ENCODE measurements around the gene AUP1. TPM values are rescaled to one million over a fixed set of nuclear protein-coding genes. Genes with fewer than 3 reads are reported as not detected.

Gene AUP1
- polyA plus RNA-seq, 3 donors: 93.2 to 113 (median 107) TPM

DNA sequence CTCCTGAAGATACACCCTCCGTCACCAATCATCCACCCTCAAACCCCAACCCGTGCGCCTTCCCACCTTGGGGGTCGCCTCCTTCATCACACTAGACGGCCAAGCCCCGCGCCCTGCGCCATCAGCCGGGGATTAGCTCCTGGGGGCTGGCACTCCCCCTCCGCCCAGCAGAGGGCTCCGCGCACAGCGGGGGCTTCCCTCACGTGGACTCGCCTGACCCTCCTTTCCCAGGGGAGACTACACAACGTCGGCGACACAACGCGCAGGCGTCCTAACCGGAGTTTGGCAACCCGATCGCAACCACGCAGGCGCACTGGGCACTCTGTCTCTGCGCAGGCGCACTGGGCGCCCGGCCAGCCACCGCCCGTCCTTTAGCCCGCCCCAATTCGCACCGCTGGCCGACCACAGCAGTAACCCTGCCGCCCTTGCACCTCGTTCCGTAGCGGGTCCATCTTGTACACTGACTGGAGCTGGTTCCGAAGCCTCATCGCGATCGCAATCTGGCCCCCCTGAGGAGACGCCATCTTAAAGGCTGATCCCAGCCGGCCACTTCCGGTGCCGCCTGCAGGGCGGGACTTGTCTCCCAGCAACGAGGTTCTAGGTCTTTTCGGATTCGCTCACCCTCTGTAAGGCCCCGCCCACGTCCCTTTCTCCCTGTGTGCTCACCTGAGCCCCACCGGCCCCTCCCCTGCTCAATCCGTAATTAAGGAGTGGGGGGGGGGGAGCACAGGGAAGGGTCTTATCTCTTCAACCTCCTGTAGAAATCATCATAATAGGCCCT, 22.2 kb downstream of the AUP1 start, which contains the start of gene PCGF1:
TSS of gene PCGF1 (minus strand) at position 551 of the 781 bp plus-strand sequence. CDS start at position 524, 27 bp downstream.
- DNase-seq (ENCODE audit: extremely low read depth in 1 of 11, low read depth in 9 of 11, low spot score in 4 of 11): peak; percentile 95 to 99 (median 99)

DNA sequence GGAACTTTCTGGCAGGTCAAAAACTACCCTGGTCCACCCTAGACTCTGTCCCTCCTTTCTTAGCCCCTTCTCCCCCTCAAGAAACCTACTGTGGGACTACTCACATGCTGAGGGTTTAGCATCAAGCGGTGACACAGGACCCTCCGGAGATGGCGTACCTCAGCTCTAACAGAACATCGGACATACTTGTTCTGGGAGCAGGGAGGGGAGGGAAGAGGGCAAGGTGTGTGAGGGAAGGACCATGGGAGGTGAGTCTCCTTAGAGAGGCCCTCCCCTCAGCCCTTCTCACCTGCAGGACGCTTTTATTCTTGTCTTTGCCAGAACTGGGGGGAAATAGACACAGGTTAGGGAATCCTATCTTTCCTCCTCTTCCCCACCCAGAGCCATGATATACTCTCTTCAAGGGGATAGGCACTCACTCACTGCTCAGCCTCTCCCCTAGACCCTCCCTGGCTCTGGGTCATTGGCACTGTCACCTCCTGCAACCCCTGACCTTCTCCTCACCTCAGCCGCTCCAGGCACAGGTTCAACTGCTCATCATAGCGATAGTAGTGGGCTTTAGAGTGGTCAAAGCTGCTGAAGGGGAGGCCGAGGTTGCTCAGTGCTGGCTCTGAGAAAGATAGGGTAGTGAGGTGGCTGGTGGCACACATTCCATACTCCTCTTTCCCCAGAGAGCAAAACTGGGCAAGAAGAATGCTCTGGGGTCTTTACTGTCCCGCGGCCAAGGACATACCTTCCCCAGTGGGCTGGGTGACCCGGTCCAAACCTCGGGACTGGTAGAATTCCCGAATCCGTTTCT, 23.9 kb downstream of the AUP1 start:
- DNase-seq (ENCODE audit: extremely low read depth in 1 of 11, low read depth in 9 of 11, low spot score in 4 of 11): no peak

DNA sequence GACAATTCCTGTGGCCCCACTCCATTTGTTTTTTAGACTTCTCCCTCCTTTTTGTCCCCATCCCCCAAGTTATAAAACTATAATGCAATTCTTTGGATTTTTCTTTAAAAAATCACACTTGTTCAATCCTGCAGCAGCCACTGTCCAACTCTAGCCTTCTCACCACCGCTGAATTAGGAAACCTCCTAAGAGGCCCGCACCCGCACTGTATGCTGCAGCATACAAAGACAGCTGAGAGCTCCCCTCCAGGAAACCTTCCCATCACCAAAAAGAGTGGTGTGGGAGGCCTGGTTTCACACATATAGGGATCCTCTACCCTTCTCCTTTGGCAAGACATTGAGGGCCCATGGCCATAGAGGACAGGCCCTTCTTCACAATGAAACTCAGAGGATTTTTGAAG, 24.9 kb downstream of the AUP1 start:
- no peak for DNase-seq (ENCODE audit: extremely low read depth in 1 of 11, low read depth in 9 of 11, low spot score in 4 of 11)

DNA sequence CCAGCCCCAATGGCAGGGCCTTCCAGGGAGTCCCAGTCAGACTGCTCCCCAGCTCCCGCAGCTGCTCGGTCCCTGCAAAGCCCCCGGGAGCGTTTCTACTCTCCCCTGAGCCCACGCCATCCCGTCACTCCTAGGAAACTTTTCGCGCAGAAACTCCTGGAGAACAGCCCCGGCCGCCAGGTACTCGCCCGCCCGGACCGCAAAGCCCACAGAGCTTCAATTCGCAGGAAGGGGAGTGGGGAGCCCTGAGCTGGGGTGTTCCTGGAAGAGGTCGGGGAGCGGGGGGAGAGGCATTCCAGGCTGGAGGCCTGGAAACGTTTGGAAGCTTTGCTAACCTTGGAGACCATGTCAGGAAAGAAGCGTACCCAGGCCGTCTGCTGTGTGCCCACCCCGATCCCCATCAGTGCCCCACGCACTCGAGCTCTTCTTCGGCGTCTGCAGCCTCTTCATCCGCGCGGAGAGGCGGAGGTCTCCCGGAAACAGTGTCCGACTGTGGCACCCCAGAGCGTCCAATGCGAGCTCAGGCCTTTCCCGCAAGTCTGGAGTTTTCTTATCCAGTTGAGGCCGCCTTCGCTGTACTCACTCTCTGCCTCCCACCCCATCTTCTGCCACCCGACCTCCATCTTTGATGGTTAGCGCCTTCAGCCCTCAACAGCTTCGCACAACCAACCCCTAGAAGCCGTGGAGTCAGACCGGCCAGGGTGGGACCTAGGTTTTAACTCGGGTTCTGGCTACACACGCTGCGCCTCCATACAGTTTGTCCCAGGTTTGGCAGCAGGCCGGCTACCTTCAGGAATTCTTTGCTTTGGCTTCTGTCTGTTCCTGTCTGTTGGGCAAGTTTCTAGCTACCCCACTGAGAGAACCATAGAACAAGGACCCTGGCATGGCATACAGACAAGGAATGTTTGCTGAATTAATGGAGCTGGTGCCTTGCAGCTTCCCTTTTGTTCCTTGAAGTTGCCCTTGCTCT, 25.7 kb downstream of the AUP1 start:
- no peak for DNase-seq (ENCODE audit: extremely low read depth in 1 of 11, low read depth in 9 of 11, low spot score in 4 of 11)

DNA sequence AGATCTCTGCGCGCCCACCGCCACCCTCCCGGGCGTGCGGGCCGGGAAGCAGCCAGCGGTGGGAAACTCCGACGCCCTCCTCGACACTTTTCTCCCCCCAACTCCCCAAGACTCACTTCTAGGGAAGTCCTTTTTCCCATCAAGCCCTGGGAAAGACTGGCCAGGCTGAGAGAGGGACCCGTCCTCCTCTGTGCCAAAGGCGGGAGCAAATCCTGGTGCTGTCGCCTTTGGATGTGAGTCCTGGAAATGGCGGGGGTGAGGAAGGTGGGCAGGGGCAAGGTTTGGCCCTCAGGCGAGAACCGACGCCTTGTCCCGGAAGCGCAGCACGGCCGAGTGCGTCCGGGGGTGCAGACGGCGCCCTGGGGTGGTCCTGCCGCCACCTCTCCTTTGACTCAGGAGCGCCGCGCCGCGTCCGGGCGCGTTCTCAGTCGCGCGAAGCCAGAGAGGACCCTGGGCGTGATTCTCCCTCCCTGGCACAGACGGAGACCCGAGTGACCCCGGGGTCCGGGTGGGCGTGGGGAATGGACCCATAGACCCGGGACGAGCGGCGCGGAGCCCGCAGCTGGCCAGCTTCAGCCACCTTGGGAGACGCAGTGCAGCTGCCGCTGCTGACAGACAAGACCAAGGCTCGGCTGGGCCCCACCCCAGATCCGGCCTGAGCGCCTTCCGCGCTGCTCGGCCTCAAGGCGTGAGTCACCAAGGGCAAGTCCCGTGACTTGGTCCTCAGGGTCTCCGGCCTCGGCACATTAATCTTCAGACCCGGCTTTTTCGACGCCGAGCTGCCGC, 26.6 kb downstream of the AUP1 start:
- peak in 2 of 11 donors; percentile 71 for DNase-seq (ENCODE audit: extremely low read depth in 1 of 11, low read depth in 9 of 11, low spot score in 4 of 11)

DNA sequence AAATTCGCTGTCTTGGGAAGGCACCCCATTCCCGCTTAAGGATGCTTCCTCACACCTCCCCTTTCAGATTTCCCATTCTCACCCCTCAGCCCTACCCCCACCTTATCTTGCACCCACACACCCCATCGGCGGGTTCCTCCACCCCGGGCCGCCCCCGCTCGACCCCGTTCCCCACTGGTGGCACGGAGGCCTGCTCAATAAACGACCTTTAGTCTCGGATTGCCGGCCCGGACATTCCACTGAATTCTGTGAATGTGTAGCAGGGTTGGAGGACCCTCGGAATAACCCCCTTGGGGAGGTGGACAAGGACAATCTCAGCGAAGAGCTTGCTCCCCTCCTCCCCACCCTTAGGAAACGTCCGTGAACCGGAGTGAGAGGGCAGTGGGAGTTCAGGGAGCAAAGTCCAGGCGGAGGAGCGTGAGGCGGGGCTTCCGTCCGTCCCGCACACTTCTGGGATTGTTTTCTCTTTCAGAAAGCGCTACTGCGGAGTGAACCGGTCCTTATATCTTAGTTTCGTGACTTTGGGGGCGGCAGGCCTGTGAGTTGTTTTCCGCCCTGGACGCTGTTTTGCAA, 27.3 kb downstream of the AUP1 start:
- no peak for DNase-seq (ENCODE audit: extremely low read depth in 1 of 11, low read depth in 9 of 11, low spot score in 4 of 11)

DNA sequence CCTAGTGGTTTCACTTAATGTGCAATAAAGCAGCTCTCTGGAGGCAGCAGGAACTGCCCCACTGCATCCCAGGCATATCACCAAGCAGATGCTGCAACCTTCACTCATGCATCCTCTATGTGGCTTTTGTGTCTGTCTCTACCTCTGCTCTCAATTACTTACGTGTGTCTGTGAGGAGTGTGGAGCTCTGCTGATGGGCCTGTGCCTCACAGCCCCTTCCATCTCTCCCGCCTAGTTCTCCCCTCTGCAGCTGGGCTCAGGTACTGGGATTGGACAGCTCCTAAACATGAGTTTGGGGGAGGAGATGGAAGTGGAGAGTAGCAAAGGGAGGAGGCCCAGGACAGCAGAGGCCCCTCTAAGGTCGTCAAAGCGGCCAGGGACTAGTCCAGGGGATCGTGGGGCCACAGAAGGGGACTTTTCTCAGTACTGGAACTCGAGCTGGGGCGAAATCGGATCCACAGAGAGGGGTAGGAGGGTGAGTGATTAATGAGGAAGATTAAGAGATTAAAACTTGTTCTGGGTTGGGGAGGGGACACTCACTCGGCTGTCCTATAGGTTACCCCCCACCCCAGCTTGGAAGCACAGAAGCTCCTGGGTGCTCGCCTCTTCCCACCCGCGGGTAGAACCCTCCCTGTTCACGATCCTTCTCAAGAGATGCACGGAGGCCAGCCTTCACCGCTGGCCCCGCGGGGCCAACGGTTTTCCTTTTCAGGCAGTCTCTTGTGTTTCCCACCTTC, 28.0 kb downstream of the AUP1 start:
- DNase-seq (ENCODE audit: extremely low read depth in 1 of 11, low read depth in 9 of 11, low spot score in 4 of 11): no peak

DNA sequence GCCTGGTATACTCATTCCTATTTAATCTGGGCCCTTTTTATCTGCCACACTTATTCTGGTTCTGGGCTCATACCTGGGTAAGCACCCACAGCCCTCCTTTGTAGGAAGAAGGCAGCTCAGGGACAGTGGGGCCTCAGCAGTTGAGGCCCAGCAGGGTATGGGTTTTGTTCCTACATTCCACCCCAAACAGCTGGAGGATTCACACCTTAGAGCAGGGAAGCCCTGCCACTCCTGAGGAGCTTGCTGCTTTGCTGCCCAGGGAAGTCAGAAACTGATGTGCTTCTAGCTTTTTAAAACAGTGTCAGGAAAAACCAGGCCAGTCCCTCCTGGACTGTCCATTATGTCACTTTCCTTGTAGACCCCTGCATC, 28.9 kb downstream of the AUP1 start:
- no peak for DNase-seq (ENCODE audit: extremely low read depth in 1 of 11, low read depth in 9 of 11, low spot score in 4 of 11)

DNA sequence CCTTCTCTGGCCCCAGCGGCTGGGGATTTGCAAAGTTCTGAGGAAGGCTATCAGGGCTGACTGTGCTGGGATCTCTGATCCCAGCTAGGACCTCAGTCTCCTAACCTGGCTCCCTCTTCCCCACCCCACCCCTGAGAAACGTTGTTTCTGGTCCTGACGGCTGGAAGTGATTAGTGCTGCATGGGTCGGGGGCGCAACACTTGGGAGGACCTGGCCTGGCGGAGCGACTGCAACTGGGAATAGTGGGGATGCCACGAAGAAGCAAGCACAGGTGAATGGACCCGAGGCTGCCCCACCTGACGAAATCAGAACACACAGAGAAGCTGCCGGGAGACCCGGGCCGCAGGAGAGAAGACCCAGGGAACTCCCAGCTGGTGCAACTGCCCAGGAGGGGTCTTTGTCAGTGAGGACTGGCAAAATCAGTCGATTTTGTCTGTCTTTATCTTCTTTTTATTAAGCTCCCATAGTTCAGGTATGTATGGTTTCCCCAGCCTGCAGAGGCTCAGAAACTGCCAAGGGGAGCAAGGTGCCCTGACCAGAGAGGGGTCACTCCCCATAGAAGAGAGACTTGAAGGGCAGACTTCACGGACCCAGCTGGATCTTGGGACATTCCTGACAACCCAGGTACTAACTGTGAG, 29.4 kb downstream of the AUP1 start:
- no peak for DNase-seq (ENCODE audit: extremely low read depth in 1 of 11, low read depth in 9 of 11, low spot score in 4 of 11)

DNA sequence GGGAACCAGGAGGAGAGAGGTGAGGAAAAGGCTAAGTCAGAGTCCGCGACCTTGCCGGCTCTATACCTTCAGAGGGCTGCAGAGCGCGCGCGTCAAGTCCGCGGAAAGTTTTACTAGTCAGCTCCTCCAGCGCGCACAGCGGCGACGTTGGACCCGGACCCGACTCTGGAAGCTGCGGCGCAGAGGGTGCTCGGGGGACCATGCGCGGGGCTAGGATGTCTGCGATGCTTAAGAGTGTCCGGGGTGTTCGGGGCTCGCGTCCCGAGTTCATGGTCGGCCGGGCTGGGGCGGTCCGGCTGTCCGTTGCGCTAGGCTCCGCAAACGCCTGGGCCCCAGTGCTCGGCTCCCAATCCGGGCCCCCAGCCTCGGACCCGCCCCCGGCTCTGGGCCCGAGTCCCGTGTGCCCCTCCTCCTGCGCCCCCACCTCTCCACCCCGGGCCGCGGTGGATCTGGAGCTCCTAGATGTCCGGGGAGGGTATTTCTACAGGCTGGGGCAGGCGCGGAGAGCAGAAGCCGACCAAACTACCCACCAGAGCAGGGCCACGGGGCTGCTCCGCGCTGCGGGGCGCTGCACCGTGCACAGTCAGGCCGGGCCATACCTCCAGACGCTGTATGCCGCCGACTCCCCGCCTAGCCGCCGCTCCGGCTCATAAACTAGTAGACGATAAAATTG, 30.1 kb downstream of the AUP1 start, which contains the start of gene LBX2:
TSS of gene LBX2 (minus strand) at position 337 of the 673 bp plus-strand sequence. CDS start at position 271, 66 bp downstream.
- no peak for DNase-seq (ENCODE audit: extremely low read depth in 1 of 11, low read depth in 9 of 11, low spot score in 4 of 11)

DNA sequence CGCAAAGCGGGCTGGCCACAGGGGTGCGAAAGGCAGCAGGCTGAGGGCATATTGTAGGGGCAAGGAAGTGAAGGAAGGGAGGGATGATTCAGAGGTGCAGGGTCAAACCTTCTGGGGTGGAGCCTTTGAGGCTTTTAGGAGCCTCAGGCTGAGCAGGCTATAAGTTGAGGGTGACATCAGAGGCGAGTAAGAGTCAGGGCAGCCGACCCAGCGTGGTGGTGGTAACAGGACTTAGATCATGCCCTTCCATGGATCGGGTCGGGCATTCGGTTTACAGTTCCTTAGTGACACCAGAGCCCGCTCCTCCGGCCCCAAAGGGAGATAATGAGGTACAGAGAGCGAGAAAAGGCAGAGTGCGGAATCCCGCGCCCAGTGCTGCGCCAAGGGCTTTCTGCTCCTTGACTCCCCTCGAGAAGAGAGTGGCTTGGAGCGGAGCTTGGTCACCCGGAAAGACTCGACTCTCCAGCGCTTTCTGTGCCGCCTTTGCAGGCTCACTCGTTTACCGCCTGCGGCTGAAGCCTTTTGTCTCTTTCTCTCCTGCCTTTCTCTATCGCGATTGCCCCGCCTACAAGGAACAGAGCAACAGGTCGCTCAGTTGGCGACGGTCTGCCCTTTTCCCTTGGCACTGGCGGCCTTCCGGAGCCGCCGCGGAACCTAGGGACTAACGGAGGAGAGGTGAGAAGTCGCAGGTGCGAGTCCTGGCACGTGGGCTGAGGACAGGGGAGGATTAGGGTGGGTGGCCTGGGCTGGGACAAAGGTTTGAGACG, 30.8 kb downstream of the AUP1 start:
- DNase-seq (ENCODE audit: extremely low read depth in 1 of 11, low read depth in 9 of 11, low spot score in 4 of 11): no peak

DNA sequence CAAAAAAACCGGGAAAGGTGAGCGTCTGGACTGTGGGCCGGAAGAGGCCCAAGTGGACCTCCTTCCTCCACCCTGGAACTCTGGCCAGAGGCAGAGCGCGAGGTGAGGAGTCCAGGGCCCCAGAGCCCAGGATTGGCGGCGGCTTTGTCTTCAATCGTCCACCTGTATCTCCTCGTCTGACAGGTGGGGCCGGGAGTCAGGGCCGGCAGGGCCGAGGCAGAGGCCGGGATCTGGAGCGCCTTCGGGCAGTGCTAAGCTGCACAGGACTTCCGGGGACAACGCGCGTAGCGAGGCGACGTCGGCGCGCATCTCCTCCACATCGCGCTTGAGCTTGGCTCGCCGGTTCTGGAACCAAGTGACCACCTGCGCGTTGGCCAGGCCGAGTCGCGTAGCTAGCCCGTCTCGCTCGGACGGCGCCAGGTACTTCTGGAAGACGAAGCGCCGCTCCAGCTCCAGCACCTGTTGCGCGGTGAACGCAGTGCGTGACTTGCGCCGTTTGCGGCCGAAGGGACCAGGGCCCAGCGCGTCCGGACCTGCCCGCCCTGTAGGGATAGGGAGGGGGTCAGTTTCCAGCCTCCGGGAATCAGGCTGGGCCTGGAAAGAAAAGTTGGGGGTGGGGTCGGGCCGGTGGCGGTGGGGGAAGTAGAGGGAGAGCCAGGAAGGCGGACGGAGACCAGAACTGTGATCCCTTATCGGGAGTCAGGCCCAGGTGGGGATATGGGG, 31.6 kb downstream of the AUP1 start:
- no peak for DNase-seq (ENCODE audit: extremely low read depth in 1 of 11, low read depth in 9 of 11, low spot score in 4 of 11)

DNA sequence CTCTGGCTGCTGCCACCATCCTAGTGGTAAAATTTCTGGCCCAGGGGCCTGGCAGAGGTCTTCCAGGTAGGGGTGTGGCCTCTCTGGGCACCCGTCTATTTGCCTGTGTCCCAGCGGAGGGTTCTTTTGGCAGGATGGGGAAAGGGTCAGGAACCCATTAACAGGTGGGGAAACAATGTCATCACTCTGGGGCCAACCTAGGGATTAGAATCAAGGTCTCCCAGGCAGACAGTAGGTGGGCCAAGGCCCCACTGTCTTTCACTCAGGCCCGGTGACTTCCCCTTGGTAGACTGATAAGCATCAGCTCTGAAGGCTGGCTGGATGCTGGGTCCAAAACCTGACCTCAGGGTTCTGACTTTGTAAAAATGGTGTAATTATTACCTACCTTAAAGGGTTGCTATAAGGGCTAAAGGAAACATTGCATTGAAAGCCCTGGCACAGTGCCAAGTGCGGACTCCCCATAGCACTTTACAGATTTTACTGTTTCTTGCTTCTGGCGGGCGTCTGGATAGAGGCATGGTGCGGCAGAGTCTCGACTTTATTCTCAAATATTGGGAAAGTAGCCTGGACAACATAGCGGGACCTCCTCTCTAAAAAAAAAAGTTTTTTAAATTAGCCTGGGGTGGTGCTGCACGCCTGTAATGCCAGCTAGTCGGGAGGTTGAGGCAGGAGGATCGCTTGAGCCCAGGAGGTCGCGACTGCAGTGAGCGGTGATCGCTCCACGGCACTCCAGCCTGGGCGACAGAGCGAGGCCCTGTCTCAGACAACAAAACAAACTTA, 32.3 kb downstream of the AUP1 start:
- no peak for DNase-seq (ENCODE audit: extremely low read depth in 1 of 11, low read depth in 9 of 11, low spot score in 4 of 11)

DNA sequence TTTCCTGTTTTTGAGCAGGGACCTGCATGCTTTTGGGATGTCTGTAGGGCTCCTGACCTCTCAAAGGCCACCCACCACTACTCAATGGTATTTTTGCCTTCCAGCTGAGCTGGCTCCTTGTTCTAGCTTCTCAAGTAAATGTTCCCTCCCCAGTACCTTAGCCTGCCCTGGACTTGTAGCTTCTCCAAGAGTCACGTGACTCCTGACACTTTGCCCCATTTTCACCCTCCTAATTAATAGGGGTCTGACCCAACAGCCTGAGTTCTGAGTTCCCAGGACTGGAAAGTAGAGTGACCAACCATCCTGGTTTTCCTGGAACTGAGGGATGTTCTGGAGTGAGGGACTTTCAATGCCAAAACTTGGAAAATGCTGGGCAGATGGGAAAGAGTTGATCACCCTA, 34.1 kb downstream of the AUP1 start:
- DNase-seq (ENCODE audit: extremely low read depth in 1 of 11, low read depth in 9 of 11, low spot score in 4 of 11): no peak

All from renal cortex interstitium (tissue), 11 donors.